Lung (tissue), 12 donors: ENCODE measurements around the gene NACC1. TPM values are rescaled to one million over a fixed set of nuclear protein-coding genes. Genes with fewer than 3 reads are reported as not detected.

Experiments
- ATAC-seq: fragments of 200-7000 bp; cut with Tn5 transposase; one replicate; pipeline ENCODE4 v1.9.1; 2020; ENCODE audit warnings: moderate number of reproducible peaks; ENCODE audit not compliant: insufficient read depth, low FRiP score
- DNase-seq, 3 donors: peaks; one replicate each; pipeline ENCODE4 v3.0.0-alpha.2; 2013 to 2017
- H3K27ac ChIP-seq, 2 donors: one replicate each; pipeline ENCODE4 v1.5.1; 2013; ENCODE audit warnings: mild to moderate bottlenecking in 2 of 2, moderate library complexity in 2 of 2, control low read depth in 1 of 2, inconsistent platforms in 1 of 2, low read depth in 1 of 2, low read length in 1 of 2
- H3K27me3 ChIP-seq, 3 donors: one replicate each; pipeline ENCODE4 v1.5.1; 2013; ENCODE audit warnings: low read length in 2 of 3; ENCODE audit not compliant: control insufficient read depth in 3 of 3, insufficient read depth in 3 of 3
- H3K36me3 ChIP-seq, 4 donors: one replicate each; pipeline ENCODE4 v1.5.1; 2013; ENCODE audit warnings: low read length in 4 of 4, mild to moderate bottlenecking in 1 of 4, moderate library complexity in 1 of 4; ENCODE audit not compliant: control insufficient read depth in 4 of 4, insufficient read depth in 4 of 4
- H3K4me1 ChIP-seq, 5 donors: one replicate each; pipeline ENCODE4 v1.5.1; 2013; ENCODE audit warnings: low read length in 5 of 5, mild to moderate bottlenecking in 2 of 5, moderate library complexity in 1 of 5; ENCODE audit not compliant: control insufficient read depth in 5 of 5, insufficient read depth in 5 of 5
- H3K4me3 ChIP-seq: one replicate; pipeline ENCODE4 v1.5.1; 2013; ENCODE audit warnings: mild to moderate bottlenecking, control low read depth, moderate library complexity
- H3K9ac ChIP-seq, 2 donors: one replicate each; pipeline ENCODE4 v1.5.1; 2013; ENCODE audit warnings: low read length in 2 of 2, control low read depth in 1 of 2; ENCODE audit not compliant: insufficient read depth in 1 of 2
- H3K9me3 ChIP-seq, 4 donors: one replicate each; pipeline ENCODE4 v1.5.1; 2013; ENCODE audit warnings: low read length in 3 of 4, mild to moderate bottlenecking in 1 of 4, moderate library complexity in 1 of 4; ENCODE audit not compliant: control insufficient read depth in 4 of 4, insufficient read depth in 3 of 4
- WGBS, 2 donors: extraction: QIAGEN DNeasy Blood & Tissue Kit; methylation state at CpG; one replicate each; pipeline ENCODE4 v1.1.7; 2013; 5-methylcytosine and 5-hydroxymethylcytosine counted together
- polyA plus RNA-seq, 2 donors: library from polyadenylated mRNA; stranded (reverse); fragments of 200-250 nt; gene quantifications; one replicate each; pipeline ENCODE4 v1.2.1, GENCODE V29; 2013
- total RNA-seq, 2 donors: library from RNA; depleted of rRNA in 1 of 2; stranded (reverse); fragments of >200 nt in 1 of 2; gene quantifications; one replicate each; pipeline ENCODE4 v1.2.1, GENCODE V29; 2014 to 2021
- TF ChIP-seq, protein P1 (sequence below): IDR thresholded peaks from 2 replicates; pipeline ENCODE4 v1.5.1; 2012; ENCODE audit warnings: mild to moderate bottlenecking; ENCODE audit errors: control extremely low read depth, extremely low read depth
- donor health status: control.
- donor health status: control.
- donor health status: Bipolar disorder and iron deficiency.
- donor health status: healthy.
- donor health status: DM: yes; HTN: yes; CAD: no.

NACC1 gene
- total and polyA plus RNA-seq, 4 donors, result 18.4 to 94.8 (median 58.2) TPM

- Histone ChIP-seq H3K4me1 (peaks cover 0 to 29% (median 9%) of the 10 kb centered on the region in 5 donors), H3K36me3 (peaks cover 0 to 5% (median 2%) of the 10 kb centered on the region in 4 donors), H3K4me3 (peak overlapping the region; percentile 97), H3K9me3 (no peaks in the 10 kb centered on the region), H3K27ac (peak overlapping the region; percentile 76), H3K9ac (peak overlapping the region in 1 of 2 donors; percentile 26), H3K27me3 (no peaks in the 10 kb centered on the region)
- WGBS, 2 donors, result 0 to 1% methylated on average over 42 to 57 of the region's 57 CpGs
- TF ChIP-seq, protein P1, sequence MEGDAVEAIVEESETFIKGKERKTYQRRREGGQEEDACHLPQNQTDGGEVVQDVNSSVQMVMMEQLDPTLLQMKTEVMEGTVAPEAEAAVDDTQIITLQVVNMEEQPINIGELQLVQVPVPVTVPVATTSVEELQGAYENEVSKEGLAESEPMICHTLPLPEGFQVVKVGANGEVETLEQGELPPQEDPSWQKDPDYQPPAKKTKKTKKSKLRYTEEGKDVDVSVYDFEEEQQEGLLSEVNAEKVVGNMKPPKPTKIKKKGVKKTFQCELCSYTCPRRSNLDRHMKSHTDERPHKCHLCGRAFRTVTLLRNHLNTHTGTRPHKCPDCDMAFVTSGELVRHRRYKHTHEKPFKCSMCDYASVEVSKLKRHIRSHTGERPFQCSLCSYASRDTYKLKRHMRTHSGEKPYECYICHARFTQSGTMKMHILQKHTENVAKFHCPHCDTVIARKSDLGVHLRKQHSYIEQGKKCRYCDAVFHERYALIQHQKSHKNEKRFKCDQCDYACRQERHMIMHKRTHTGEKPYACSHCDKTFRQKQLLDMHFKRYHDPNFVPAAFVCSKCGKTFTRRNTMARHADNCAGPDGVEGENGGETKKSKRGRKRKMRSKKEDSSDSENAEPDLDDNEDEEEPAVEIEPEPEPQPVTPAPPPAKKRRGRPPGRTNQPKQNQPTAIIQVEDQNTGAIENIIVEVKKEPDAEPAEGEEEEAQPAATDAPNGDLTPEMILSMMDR, result no peak
- DNase-seq, result peak in 2 of 3 donors; percentile 49 to 53
- ATAC-seq, result no peak
Measured at GRCh38 chr19:13118424-13119193, 545 bp downstream of the NACC1 start.

GRCh38 chr19:13119627-13120026, 1.6 kb downstream of the NACC1 start:
- TF ChIP-seq, protein P1, result no peak
- Histone ChIP-seq H3K27ac (peak overlapping the region in 1 of 2 donors; percentile 11), H3K9ac (peak overlapping the region in 1 of 2 donors; percentile 26), H3K4me3 (no peak overlapping the region), H3K36me3 (peaks cover 0 to 6% (median 2%) of the 10 kb centered on the region in 4 donors), H3K4me1 (peaks cover 0 to 29% (median 9%) of the 10 kb centered on the region in 5 donors), H3K9me3 (no peaks in the 10 kb centered on the region), H3K27me3 (no peaks in the 10 kb centered on the region)
- ATAC-seq (no peak), DNase-seq (no peak)
- WGBS, 2 donors, result 76 to 80% methylated on average over 8 of the region's 8 CpGs

DNA sequence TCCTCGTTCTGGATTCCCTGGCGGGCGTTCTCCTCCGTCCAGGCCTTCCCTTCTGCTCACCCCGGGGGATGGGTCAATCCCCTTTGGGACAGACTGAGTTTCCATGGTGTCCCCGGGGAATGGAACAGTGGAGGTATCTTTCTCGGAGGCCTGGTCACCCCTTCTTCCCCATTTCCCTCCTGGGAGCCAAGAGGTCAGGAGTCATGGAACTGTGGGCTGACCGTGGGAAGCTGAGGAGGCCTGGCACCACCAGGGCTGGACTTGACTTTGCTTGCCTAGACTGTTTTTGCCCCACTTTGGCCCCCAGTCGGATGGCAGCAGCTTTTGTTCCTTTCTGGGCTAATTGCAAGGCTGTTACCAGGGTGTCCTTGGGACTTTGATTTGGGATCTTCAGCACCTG, 2.0 kb downstream of the NACC1 start:
- Histone ChIP-seq H3K27ac (peak overlapping the region in 1 of 2 donors; percentile 11), H3K4me3 (no peak overlapping the region), H3K36me3 (peaks cover 0 to 6% (median under 1%) of the 10 kb centered on the region in 4 donors), H3K9me3 (no peaks in the 10 kb centered on the region), H3K9ac (no peak overlapping the region), H3K27me3 (no peaks in the 10 kb centered on the region), H3K4me1 (peaks cover 0 to 29% (median 9%) of the 10 kb centered on the region in 5 donors)
- TF ChIP-seq, protein P1, result no peak
- ATAC-seq, result no peak
- 77 to 89% methylated on average over 9 of the region's 9 CpGs for WGBS, 2 donors
- DNase-seq, result no peak
